GM23338 (cell line): ENCODE measurements around the gene ERC1. TPM values are rescaled to one million over a fixed set of nuclear protein-coding genes. Genes with fewer than 3 reads are reported as not detected.
A peak's percentile ranks its signal among the peaks of the same experiment; 100 is the strongest.

ENCODE experiments used
- ATAC-seq: fragments of 200-7000 bp; cut with Tn5 transposase; 3 replicates; pipeline ENCODE4 v1.9.1; 2020
- DNase-seq: peaks from one replicate; pipeline ENCODE4 v3.0.0-alpha.2; 2015; ENCODE audit warnings: low spot score
- H2AFZ ChIP-seq: fragments of 200-600 bp; sonication (generic); 2 replicates; pipeline ENCODE4 v1.8.0; 2016; ENCODE audit warnings: antibody characterized with exemption, mild to moderate bottlenecking, moderate library complexity
- H3F3A ChIP-seq: fragments of 200-600 bp; sonication (generic); replicated peaks from 2 replicates; pipeline ENCODE4 v1.8.0; 2017; ENCODE audit warnings: antibody characterized with exemption, mixed run types, low read depth
- H3K27ac ChIP-seq: fragments of 200-600 bp; sonication (generic); 2 replicates; pipeline ENCODE4 v1.6.1; 2016; ENCODE audit warnings: low read depth
- H3K27me3 ChIP-seq: fragments of 200-600 bp; sonication (generic); 2 replicates; pipeline ENCODE4 v1.8.0; 2016; ENCODE audit warnings: mild to moderate bottlenecking, mixed run types, moderate library complexity; ENCODE audit not compliant: insufficient read depth
- H3K36me3 ChIP-seq: fragments of 200-600 bp; sonication (generic); 2 replicates; pipeline ENCODE4 v1.8.0; 2016; ENCODE audit warnings: mild to moderate bottlenecking; ENCODE audit not compliant: insufficient read depth
- H3K4me1 ChIP-seq: fragments of 200-600 bp; sonication (generic); 2 replicates; pipeline ENCODE4 v1.8.0; 2016; ENCODE audit warnings: mild to moderate bottlenecking, moderate library complexity; ENCODE audit not compliant: insufficient read depth
- H3K4me2 ChIP-seq: fragments of 200-600 bp; sonication (generic); 2 replicates; pipeline ENCODE4 v1.7.1; 2017; ENCODE audit warnings: mixed run types
- H3K4me3 ChIP-seq: fragments of 200-600 bp; sonication (generic); 2 replicates; pipeline ENCODE4 v1.6.1; 2016; ENCODE audit warnings: mixed run types
- H3K79me2 ChIP-seq: fragments of 200-600 bp; sonication (generic); replicated peaks from 2 replicates; pipeline ENCODE4 v1.8.0; 2017; ENCODE audit warnings: mild to moderate bottlenecking; ENCODE audit not compliant: insufficient read depth
- H3K9me2 ChIP-seq: fragments of 200-600 bp; sonication (generic); 2 replicates; pipeline ENCODE4 v1.8.0; 2017; ENCODE audit not compliant: insufficient read depth
- H4K20me1 ChIP-seq: fragments of 200-600 bp; sonication (generic); replicated peaks from 2 replicates; pipeline ENCODE4 v1.8.0; 2017; ENCODE audit warnings: mild to moderate bottlenecking; ENCODE audit not compliant: insufficient read depth
- H3K27ac Mint-ChIP-seq: 2 replicates; pipeline ENCODE4 v1.8.0; 2020; ENCODE audit warnings: inconsistent platforms, mild to moderate bottlenecking, moderate library complexity, mixed read lengths
- H3K27me3 Mint-ChIP-seq: 3 replicates; pipeline ENCODE4 v1.8.0; 2022; ENCODE audit warnings: low read depth, mild to moderate bottlenecking, moderate library complexity, mixed read lengths, inconsistent platforms; ENCODE audit not compliant: insufficient read depth, poor library complexity
- H3K36me3 Mint-ChIP-seq: 3 replicates; pipeline ENCODE4 v1.8.0; 2021; ENCODE audit warnings: low read depth, mild to moderate bottlenecking, inconsistent platforms, moderate library complexity, mixed read lengths
- H3K4me1 Mint-ChIP-seq: 3 replicates; pipeline ENCODE4 v1.8.0; 2020; ENCODE audit warnings: mild to moderate bottlenecking, inconsistent platforms, mixed read lengths
- H3K4me3 Mint-ChIP-seq: 3 replicates; pipeline ENCODE4 v1.8.0; 2021; ENCODE audit warnings: moderate library complexity, mild to moderate bottlenecking, inconsistent platforms, mixed read lengths
- H3K9me3 Mint-ChIP-seq: 3 replicates; pipeline ENCODE4 v1.8.0; 2020; ENCODE audit warnings: moderate library complexity, mild to moderate bottlenecking, inconsistent platforms, mixed read lengths
- CREB1 ChIP-seq: fragments of 250-450 bp; sonication (Bioruptor Pico); IDR thresholded peaks from 2 replicates; pipeline ENCODE4 v1.5.0; 2020; ENCODE audit warnings: low read depth, mild to moderate bottlenecking, moderate library complexity
- CTCF ChIP-seq, 2 experiments: fragments of 200-600 bp in 1 of 2; sonication (generic) in 1 of 2; conservative IDR thresholded peaks; 2 replicates each; pipeline versions ENCODE4 v1.5.1 to v1.6.1; 2016 to 2017; ENCODE audit warnings: antibody characterized with exemption in 2 of 2, low read depth in 2 of 2, mild to moderate bottlenecking in 2 of 2, moderate library complexity in 1 of 2
- EZH2 ChIP-seq: fragments of 200-600 bp; sonication (generic); IDR thresholded peaks from one replicate; pipeline ENCODE4 v1.8.0; 2017; ENCODE audit warnings: antibody characterized with exemption, mild to moderate bottlenecking, low read depth; ENCODE audit not compliant: unreplicated experiment
- EZH2phosphoT487 ChIP-seq: fragments of 200-600 bp; sonication (generic); IDR thresholded peaks from one replicate; pipeline ENCODE4 v1.8.1; 2018; ENCODE audit warnings: antibody characterized with exemption; ENCODE audit not compliant: unreplicated experiment
- JUNB ChIP-seq: IDR thresholded peaks from one replicate; pipeline ENCODE4 v1.6.1; 2016; ENCODE audit warnings: antibody characterized with exemption; ENCODE audit not compliant: unreplicated experiment
- NANOG ChIP-seq: IDR thresholded peaks from 2 replicates; pipeline ENCODE4 v1.6.1; 2016; ENCODE audit warnings: antibody characterized with exemption, borderline replicate concordance
- POLR2AphosphoS5 ChIP-seq: IDR thresholded peaks from 2 replicates; pipeline ENCODE4 v1.6.1; 2016; ENCODE audit warnings: antibody characterized with exemption, low read depth
- REST ChIP-seq: IDR thresholded peaks from one replicate; pipeline ENCODE4 v1.6.1; 2018; ENCODE audit warnings: antibody characterized with exemption; ENCODE audit not compliant: unreplicated experiment
- STAT1 ChIP-seq: IDR thresholded peaks from one replicate; pipeline ENCODE4 v1.6.1; 2016; ENCODE audit warnings: antibody characterized with exemption; ENCODE audit not compliant: unreplicated experiment
- ZNF114 ChIP-seq: fragments of 250-450 bp; sonication (Bioruptor Pico); IDR thresholded peaks from 2 replicates; pipeline ENCODE4 v1.5.0; 2020; ENCODE audit warnings: mild to moderate bottlenecking, moderate library complexity
- ZNF331 ChIP-seq: fragments of 250-450 bp; sonication (Bioruptor Pico); IDR thresholded peaks from 2 replicates; pipeline ENCODE4 v1.5.0; 2020; ENCODE audit warnings: low read depth, mild to moderate bottlenecking, moderate library complexity
- polyA plus RNA-seq: library from polyadenylated mRNA; unstranded; fragments of >200 nt; fragmentation: Nextera tagmentation; extraction: Ambion mirVana; gene quantifications from 2 replicates; pipeline ENCODE4 v1.2.1, GENCODE V29; 2016
- total RNA-seq: library from RNA; depleted of rRNA; stranded (reverse); fragments of >200 nt; shearing (Covaris generic); gene quantifications from 2 replicates; pipeline ENCODE4 v1.2.3, GENCODE V29; 2014
- TF ChIP-seq, protein P1 (sequence below): IDR thresholded peaks from 2 replicates; pipeline ENCODE4 v1.6.1; 2016; ENCODE audit warnings: antibody characterized with exemption
- TF ChIP-seq, protein P2 (sequence below): fragments of 250-450 bp; sonication (Bioruptor Pico); IDR thresholded peaks from 2 replicates; pipeline ENCODE4 v1.5.0; 2020; ENCODE audit warnings: mild to moderate bottlenecking, moderate library complexity

ERC1 gene
- total and polyA plus RNA-seq, 2 experiments from 2014 or later = 28.1 to 35.3 TPM

GRCh38 chr12:1530592-1531152, 539.6 kb downstream of the ERC1 start:
- no peaks in the 10 kb centered on the region for H3K79me2 ChIP-seq
- TF ChIP-seq ZNF331 (CRISPR knock-in tag) (no peak), REST (no peak), ZNF114 (CRISPR knock-in tag) (no peak), CREB1 (CRISPR knock-in tag) (no peak), NANOG (no peak), EZH2 (no peak), STAT1 (no peak), POLR2AphosphoS5 (no peak), CTCF (conservative IDR thresholded peaks at IDR 0.05; ENCODE audit: low read depth in 2 of 2) (no peak), EZH2phosphoT487 (no peak), JUNB (no peak)
- TF ChIP-seq, protein P1, sequence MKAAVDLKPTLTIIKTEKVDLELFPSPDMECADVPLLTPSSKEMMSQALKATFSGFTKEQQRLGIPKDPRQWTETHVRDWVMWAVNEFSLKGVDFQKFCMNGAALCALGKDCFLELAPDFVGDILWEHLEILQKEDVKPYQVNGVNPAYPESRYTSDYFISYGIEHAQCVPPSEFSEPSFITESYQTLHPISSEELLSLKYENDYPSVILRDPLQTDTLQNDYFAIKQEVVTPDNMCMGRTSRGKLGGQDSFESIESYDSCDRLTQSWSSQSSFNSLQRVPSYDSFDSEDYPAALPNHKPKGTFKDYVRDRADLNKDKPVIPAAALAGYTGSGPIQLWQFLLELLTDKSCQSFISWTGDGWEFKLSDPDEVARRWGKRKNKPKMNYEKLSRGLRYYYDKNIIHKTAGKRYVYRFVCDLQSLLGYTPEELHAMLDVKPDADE = no peak
- TF ChIP-seq, protein P2, sequence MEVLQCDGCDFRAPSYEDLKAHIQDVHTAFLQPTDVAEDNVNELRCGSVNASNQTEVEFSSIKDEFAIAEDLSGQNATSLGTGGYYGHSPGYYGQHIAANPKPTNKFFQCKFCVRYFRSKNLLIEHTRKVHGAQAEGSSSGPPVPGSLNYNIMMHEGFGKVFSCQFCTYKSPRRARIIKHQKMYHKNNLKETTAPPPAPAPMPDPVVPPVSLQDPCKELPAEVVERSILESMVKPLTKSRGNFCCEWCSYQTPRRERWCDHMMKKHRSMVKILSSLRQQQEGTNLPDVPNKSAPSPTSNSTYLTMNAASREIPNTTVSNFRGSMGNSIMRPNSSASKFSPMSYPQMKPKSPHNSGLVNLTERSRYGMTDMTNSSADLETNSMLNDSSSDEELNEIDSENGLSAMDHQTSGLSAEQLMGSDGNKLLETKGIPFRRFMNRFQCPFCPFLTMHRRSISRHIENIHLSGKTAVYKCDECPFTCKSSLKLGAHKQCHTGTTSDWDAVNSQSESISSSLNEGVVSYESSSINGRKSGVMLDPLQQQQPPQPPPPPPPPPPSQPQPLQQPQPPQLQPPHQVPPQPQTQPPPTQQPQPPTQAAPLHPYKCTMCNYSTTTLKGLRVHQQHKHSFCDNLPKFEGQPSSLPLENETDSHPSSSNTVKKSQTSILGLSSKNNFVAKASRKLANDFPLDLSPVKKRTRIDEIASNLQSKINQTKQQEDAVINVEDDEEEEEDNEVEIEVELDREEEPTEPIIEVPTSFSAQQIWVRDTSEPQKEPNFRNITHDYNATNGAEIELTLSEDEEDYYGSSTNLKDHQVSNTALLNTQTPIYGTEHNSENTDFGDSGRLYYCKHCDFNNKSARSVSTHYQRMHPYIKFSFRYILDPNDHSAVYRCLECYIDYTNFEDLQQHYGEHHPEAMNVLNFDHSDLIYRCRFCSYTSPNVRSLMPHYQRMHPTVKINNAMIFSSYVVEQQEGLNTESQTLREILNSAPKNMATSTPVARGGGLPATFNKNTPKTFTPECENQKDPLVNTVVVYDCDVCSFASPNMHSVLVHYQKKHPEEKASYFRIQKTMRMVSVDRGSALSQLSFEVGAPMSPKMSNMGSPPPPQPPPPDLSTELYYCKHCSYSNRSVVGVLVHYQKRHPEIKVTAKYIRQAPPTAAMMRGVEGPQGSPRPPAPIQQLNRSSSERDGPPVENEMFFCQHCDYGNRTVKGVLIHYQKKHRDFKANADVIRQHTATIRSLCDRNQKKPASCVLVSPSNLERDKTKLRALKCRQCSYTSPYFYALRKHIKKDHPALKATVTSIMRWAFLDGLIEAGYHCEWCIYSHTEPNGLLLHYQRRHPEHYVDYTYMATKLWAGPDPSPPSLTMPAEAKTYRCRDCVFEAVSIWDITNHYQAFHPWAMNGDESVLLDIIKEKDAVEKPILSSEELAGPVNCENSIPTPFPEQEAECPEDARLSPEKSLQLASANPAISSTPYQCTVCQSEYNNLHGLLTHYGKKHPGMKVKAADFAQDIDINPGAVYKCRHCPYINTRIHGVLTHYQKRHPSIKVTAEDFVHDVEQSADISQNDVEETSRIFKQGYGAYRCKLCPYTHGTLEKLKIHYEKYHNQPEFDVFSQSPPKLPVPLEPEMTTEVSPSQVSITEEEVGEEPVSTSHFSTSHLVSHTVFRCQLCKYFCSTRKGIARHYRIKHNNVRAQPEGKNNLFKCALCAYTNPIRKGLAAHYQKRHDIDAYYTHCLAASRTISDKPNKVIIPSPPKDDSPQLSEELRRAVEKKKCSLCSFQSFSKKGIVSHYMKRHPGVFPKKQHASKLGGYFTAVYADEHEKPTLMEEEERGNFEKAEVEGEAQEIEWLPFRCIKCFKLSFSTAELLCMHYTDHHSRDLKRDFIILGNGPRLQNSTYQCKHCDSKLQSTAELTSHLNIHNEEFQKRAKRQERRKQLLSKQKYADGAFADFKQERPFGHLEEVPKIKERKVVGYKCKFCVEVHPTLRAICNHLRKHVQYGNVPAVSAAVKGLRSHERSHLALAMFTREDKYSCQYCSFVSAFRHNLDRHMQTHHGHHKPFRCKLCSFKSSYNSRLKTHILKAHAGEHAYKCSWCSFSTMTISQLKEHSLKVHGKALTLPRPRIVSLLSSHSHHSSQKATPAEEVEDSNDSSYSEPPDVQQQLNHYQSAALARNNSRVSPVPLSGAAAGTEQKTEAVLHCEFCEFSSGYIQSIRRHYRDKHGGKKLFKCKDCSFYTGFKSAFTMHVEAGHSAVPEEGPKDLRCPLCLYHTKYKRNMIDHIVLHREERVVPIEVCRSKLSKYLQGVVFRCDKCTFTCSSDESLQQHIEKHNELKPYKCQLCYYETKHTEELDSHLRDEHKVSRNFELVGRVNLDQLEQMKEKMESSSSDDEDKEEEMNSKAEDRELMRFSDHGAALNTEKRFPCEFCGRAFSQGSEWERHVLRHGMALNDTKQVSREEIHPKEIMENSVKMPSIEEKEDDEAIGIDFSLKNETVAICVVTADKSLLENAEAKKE (CRISPR knock-in tag) = no peak
- Mint-ChIP-seq H3K4me3 (no peak overlapping the region; the same call in 2 of the 3 replicates), H3K9me3 (no peaks in the 10 kb centered on the region), H3K36me3 (no peaks in the 10 kb centered on the region; the same call in 2 of the 3 replicates), H3K27me3 (peaks cover 60% of the 10 kb centered on the region), H3K4me1 (peaks cover 23% of the 10 kb centered on the region), H3K27ac (no peak overlapping the region)
- no peaks in the 10 kb centered on the region for H3K36me3 ChIP-seq
- no peak overlapping the region for H3K27ac ChIP-seq
- no peak overlapping the region for H2AFZ ChIP-seq
- H3K4me1 ChIP-seq = peaks cover 13% of the 10 kb centered on the region
- peak overlapping the region; percentile 90; the same call in 1 of the 2 replicates for H3K4me2 ChIP-seq
- 0 out of 2 replicates have a peak, but pooled peaks cover 7% of the 10 kb centered on the region for H3F3A ChIP-seq
- peak; percentile 34 for DNase-seq
- no peaks in the 10 kb centered on the region for H3K9me2 ChIP-seq
- no peaks in the 10 kb centered on the region for H4K20me1 ChIP-seq
- peak overlapping the region; percentile 74; the same call in 1 of the 2 replicates for H3K4me3 ChIP-seq
- H3K27me3 ChIP-seq = peaks cover 94% of the 10 kb centered on the region
- no peak for ATAC-seq
